H1 (cell line): ENCODE measurements around the gene SHROOM4. TPM values are rescaled to one million over a fixed set of nuclear protein-coding genes. Genes with fewer than 3 reads are reported as not detected.

Experiments used
- CTCF ChIA-PET: fragments of 300-600 bp; sonication (Branson Sonifier 250); formaldehyde crosslinking; loops from one replicate; lab custom pipeline; 2021; ENCODE audit not compliant: partially characterized antibody; lab: Charles Lee
- POLR2A ChIA-PET: fragments of 300-600 bp; sonication (Branson Sonifier 250); formaldehyde crosslinking; loops from one replicate; lab custom pipeline; 2021; ENCODE audit warnings: inconsistent platforms; ENCODE audit not compliant: partially characterized antibody; lab: Charles Lee
- DNase-seq, 2 experiments: peaks; one replicate each; pipeline versions ENCODE4 v3.0.0 to v3.0.0-alpha.2; 2010 to 2022; ENCODE audit warnings: low spot score in 2 of 2, low read depth in 1 of 2, mixed read lengths in 1 of 2
- FAIRE-seq: peaks from 2 replicates; lab custom pipeline; 2011; peaks lifted over from hg19 to GRCh38; lab: Jason Lieb, UNC
- H2AFZ ChIP-seq: 2 replicates; pipeline ENCODE4 v1.8.1; 2012; ENCODE audit warnings: low read length, inconsistent platforms
- H2AK5ac ChIP-seq: 2 replicates; pipeline ENCODE4 v1.6.1; 2013; ENCODE audit warnings: low read depth, low read length
- H2BK120ac ChIP-seq: replicated peaks from 2 replicates; pipeline ENCODE3; 2013; ENCODE audit warnings: low read depth, low read length, inconsistent platforms
- H2BK12ac ChIP-seq: 2 replicates; pipeline ENCODE4 v1.6.1; 2013; ENCODE audit warnings: low read depth, low read length
- H2BK15ac ChIP-seq: 2 replicates; pipeline ENCODE4 v1.6.1; 2013; ENCODE audit warnings: low read length
- H2BK20ac ChIP-seq: 2 replicates; pipeline ENCODE4 v1.6.1; 2013; ENCODE audit warnings: low read length
- H2BK5ac ChIP-seq: 2 replicates; pipeline ENCODE4 v1.6.1; 2013; ENCODE audit warnings: low read depth, low read length
- H3K14ac ChIP-seq: 2 replicates; pipeline ENCODE4 v1.6.1; 2013; ENCODE audit warnings: inconsistent platforms; ENCODE audit not compliant: insufficient read length
- H3K18ac ChIP-seq: 2 replicates; pipeline ENCODE4 v1.6.1; 2013; ENCODE audit warnings: low read length; ENCODE audit errors: extremely low read depth
- H3K23ac ChIP-seq: 2 replicates; pipeline ENCODE4 v1.6.1; 2013; ENCODE audit warnings: inconsistent platforms; ENCODE audit not compliant: insufficient read length
- H3K23me2 ChIP-seq: 2 replicates; pipeline ENCODE4 v1.6.1; 2013; ENCODE audit warnings: low read depth, low read length
- H3K27ac ChIP-seq: 2 replicates; pipeline ENCODE4 v1.6.1; 2011; ENCODE audit warnings: low read depth, low read length, inconsistent platforms
- H3K27me3 ChIP-seq, 4 experiments: replicated peaks in 1 of 4; 1 replicate in 1 of 4; 2 replicates in 3 of 4; pipeline versions ENCODE4 v1.6.1 to v1.8.1; 2011 to 2013; ENCODE audit warnings: low read length in 3 of 4, mild to moderate bottlenecking in 3 of 4, inconsistent platforms in 2 of 4, mixed read lengths in 2 of 4, moderate library complexity in 1 of 4; ENCODE audit not compliant: control insufficient read depth in 3 of 4, insufficient read depth in 3 of 4; ENCODE audit errors: extremely low read depth in 1 of 4
- H3K36me3 ChIP-seq, 4 experiments: 2 replicates each; pipeline versions ENCODE4 v1.6.1 to v1.8.1; 2011 to 2013; ENCODE audit warnings: mild to moderate bottlenecking in 4 of 4, low read length in 3 of 4, moderate library complexity in 2 of 4, control low read depth in 1 of 4, inconsistent platforms in 1 of 4; ENCODE audit not compliant: insufficient read depth in 4 of 4, control insufficient read depth in 2 of 4
- H3K4ac ChIP-seq: replicated peaks from 2 replicates; pipeline ENCODE3; 2013; ENCODE audit warnings: low read length, low read depth, mixed read lengths, inconsistent platforms; ENCODE audit not compliant: insufficient read length
- H3K4me1 ChIP-seq, 4 experiments: replicated peaks in 1 of 4; 1 replicate in 1 of 4; 2 replicates in 3 of 4; pipeline versions ENCODE4 v1.6.1 to v1.8.1; 2011 to 2013; ENCODE audit warnings: low read length in 3 of 4, inconsistent platforms in 2 of 4, mixed read lengths in 1 of 4; ENCODE audit not compliant: insufficient read depth in 4 of 4, control insufficient read depth in 3 of 4
- H3K4me2 ChIP-seq, 2 experiments: 2 replicates each; pipeline versions ENCODE4 v1.6.1 to v1.8.1; 2011 to 2013; ENCODE audit warnings: low read depth in 2 of 2, low read length in 2 of 2, control low read depth in 1 of 2, inconsistent platforms in 1 of 2, mild to moderate bottlenecking in 1 of 2; ENCODE audit not compliant: insufficient read depth in 1 of 2
- H3K4me3 ChIP-seq, 4 experiments: fragments of 200-600, 300-600 bp in 1 of 4; sonication (generic), shearing (Covaris generic), sonication (Bioruptor Twin) in 1 of 4; 2 replicates each; pipeline versions ENCODE4 v1.5.1 to v1.8.1; 2011 to 2016; ENCODE audit warnings: low read length in 4 of 4, low read depth in 3 of 4, control low read depth in 2 of 4, inconsistent platforms in 2 of 4, mild to moderate bottlenecking in 2 of 4, mixed read lengths in 1 of 4, moderate library complexity in 1 of 4; ENCODE audit not compliant: insufficient read depth in 2 of 4; ENCODE audit errors: extremely low read depth in 1 of 4
- H3K56ac ChIP-seq: replicated peaks from 2 replicates; pipeline ENCODE3; 2013; ENCODE audit warnings: low read depth, mild to moderate bottlenecking, mixed read lengths, low read length, inconsistent platforms; ENCODE audit not compliant: insufficient read length
- H3K79me1 ChIP-seq: 2 replicates; pipeline ENCODE4 v1.6.1; 2013; ENCODE audit warnings: low read depth, low read length, control low read depth
- H3K79me2 ChIP-seq, 2 experiments: 2 replicates each; pipeline versions ENCODE4 v1.6.1 to v1.8.1; 2012 to 2013; ENCODE audit warnings: low read length in 2 of 2, mild to moderate bottlenecking in 2 of 2, inconsistent platforms in 1 of 2; ENCODE audit not compliant: insufficient read depth in 2 of 2, control insufficient read depth in 1 of 2
- H3K9ac ChIP-seq, 4 experiments: replicated peaks in 1 of 4; 1 replicate in 1 of 4; 2 replicates in 3 of 4; pipeline versions ENCODE4 v1.6.1 to v1.8.1; 2011 to 2013; ENCODE audit warnings: low read depth in 3 of 4, low read length in 3 of 4, control low read depth in 2 of 4, mild to moderate bottlenecking in 2 of 4, moderate library complexity in 2 of 4, inconsistent platforms in 1 of 4; ENCODE audit errors: extremely low read depth in 1 of 4
- H3K9me3 ChIP-seq, 2 experiments: 2 replicates each; pipeline versions ENCODE4 v1.6.1 to v1.8.1; 2012 to 2013; ENCODE audit warnings: mild to moderate bottlenecking in 2 of 2, moderate library complexity in 2 of 2, control low read depth in 1 of 2, inconsistent platforms in 1 of 2, low read depth in 1 of 2, low read length in 1 of 2, mixed read lengths in 1 of 2; ENCODE audit not compliant: insufficient read depth in 2 of 2
- H4K20me1 ChIP-seq, 2 experiments: replicated peaks in 1 of 2; 2 replicates each; pipeline versions ENCODE3 to v1.8.1; 2011 to 2013; ENCODE audit warnings: inconsistent platforms in 2 of 2, low read length in 2 of 2, mild to moderate bottlenecking in 1 of 2; ENCODE audit not compliant: insufficient read depth in 2 of 2, control insufficient read depth in 1 of 2
- H4K5ac ChIP-seq: 2 replicates; pipeline ENCODE4 v1.6.1; 2013; ENCODE audit warnings: low read length, low read depth, mixed read lengths, inconsistent platforms; ENCODE audit not compliant: insufficient read length
- H4K8ac ChIP-seq: 2 replicates; pipeline ENCODE4 v1.8.0; 2013; ENCODE audit warnings: mild to moderate bottlenecking, moderate library complexity, low read length, inconsistent platforms; ENCODE audit not compliant: insufficient read depth; ENCODE audit errors: extremely low read depth
- H4K91ac ChIP-seq: replicated peaks from 2 replicates; pipeline ENCODE3; 2013; ENCODE audit warnings: low read length, mixed read lengths, inconsistent platforms; ENCODE audit not compliant: insufficient read length
- BCL11A ChIP-seq, 2 experiments: IDR thresholded peaks; one replicate each; pipeline ENCODE4 v1.6.1; 2011; ENCODE audit warnings: low read depth in 2 of 2, low read length in 2 of 2, mild to moderate bottlenecking in 2 of 2
- BRCA1 ChIP-seq: IDR thresholded peaks from 2 replicates; pipeline ENCODE4 v1.6.1; 2012; ENCODE audit warnings: low read depth, low read length, improper control_type of control experiment
- JUND ChIP-seq: IDR thresholded peaks from 2 replicates; pipeline ENCODE4 v1.6.1; 2011; ENCODE audit warnings: mild to moderate bottlenecking, improper control_type of control experiment, low read length
- POU5F1 ChIP-seq: IDR thresholded peaks from 2 replicates; pipeline ENCODE4 v1.6.1; 2011; ENCODE audit warnings: low read depth, mild to moderate bottlenecking, low read length, moderate library complexity
- SAP30 ChIP-seq: fragments of 300-600 bp; sonication (generic); IDR thresholded peaks from 2 replicates; pipeline ENCODE4 v1.7.1; 2012; ENCODE audit warnings: low read length, moderate library complexity, mild to moderate bottlenecking, inconsistent platforms; ENCODE audit not compliant: insufficient read depth, insufficient replicate concordance
- SIX5 ChIP-seq: IDR thresholded peaks from 2 replicates; pipeline ENCODE4 v1.6.1; 2011; ENCODE audit warnings: mild to moderate bottlenecking, low read depth, low read length
- SRF ChIP-seq: IDR thresholded peaks from 2 replicates; pipeline ENCODE4 v1.6.1; 2011; ENCODE audit warnings: mild to moderate bottlenecking, low read depth, low read length, moderate library complexity
- TAF1 ChIP-seq: IDR thresholded peaks from 2 replicates; pipeline ENCODE4 v1.6.1; 2011; ENCODE audit warnings: mild to moderate bottlenecking, low read depth, low read length
- TAF7 ChIP-seq: optimal IDR thresholded peaks from 2 replicates; pipeline ENCODE3; 2011; ENCODE audit warnings: low read depth, mild to moderate bottlenecking, inconsistent platforms, low read length, moderate library complexity, borderline replicate concordance
- WGBS, 2 experiments: shearing (Covaris generic) in 1 of 2; methylation state at CpG; one replicate each; pipeline versions ENCODE4 v1.1.6 to v1.1.7; 2013 to 2015; ENCODE audit warnings: low lambda C conversion rate in 2 of 2, mixed read lengths in 2 of 2, inconsistent platforms in 1 of 2, low coverage in 1 of 2, missing lambda C conversion rate in 1 of 2; ENCODE audit not compliant: insufficient replicate concordance in 2 of 2, insufficient coverage in 1 of 2, insufficient read length in 1 of 2; ENCODE audit errors: extremely low coverage in 1 of 2, missing lambda C conversion rate in 1 of 2; 5-methylcytosine and 5-hydroxymethylcytosine counted together
- polyA plus RNA-seq, 7 experiments: library from polyadenylated mRNA; depleted of rRNA in 3 of 7; stranded (reverse) in 5 of 7; unstranded in 2 of 7; fragments of >200 nt in 5 of 7; fragments of 200-250 nt in 2 of 7; gene quantifications; 1 replicate in 5 of 7; 2 replicates in 1 of 7; 4 replicates in 1 of 7; pipeline versions ENCODE4 v1.2.1 to v1.2.3, GENCODE V29; 2011 to 2013; ENCODE audit warnings: missing spikeins in 2 of 7, mixed read lengths in 2 of 7
- total RNA-seq: library from RNA; stranded (reverse); fragmentation: NEBNext Ultra II Directional; extraction: Animal tissue kit (Norgen Biotek cat#: 25700); gene quantifications from 2 replicates; pipeline ENCODE4 v1.2.1, GENCODE V29; 2021

SHROOM4 gene
- total and polyA plus RNA-seq, 2 of the 8 experiments (the other 6 are each of a cell fraction or from before 2014, with no cell fraction given): 1.6 to 5.6 TPM

- no peaks in the 10 kb centered on the region for H3K23me2 ChIP-seq
- no peak overlapping the region for H4K91ac ChIP-seq
- H2AK5ac ChIP-seq: no peak overlapping the region
- no peak for DNase-seq
- no peaks in the 10 kb centered on the region for H3K27me3 ChIP-seq
- H3K23ac ChIP-seq: no peak overlapping the region
- FAIRE-seq: no peak
- H3K4ac ChIP-seq: no peak overlapping the region
- no peak overlapping the region for H4K8ac ChIP-seq
- H4K20me1 ChIP-seq: no peaks in the 10 kb centered on the region
- no peak overlapping the region for H3K56ac ChIP-seq
- no peak overlapping the region for H2BK5ac ChIP-seq
- WGBS, 2 experiments: 94% methylated on average over 2 of the region's 4 CpGs; no CpG with 5 or more reads in 1 of the 2 experiments
- H2BK12ac ChIP-seq: no peak overlapping the region
- TF ChIP-seq SAP30: no peak
- TF ChIP-seq TAF1: no peak
- no peak for TF ChIP-seq SIX5
- TF ChIP-seq POU5F1: no peak
- no peak for TF ChIP-seq JUND
- no peak for TF ChIP-seq SRF
- TF ChIP-seq BCL11A (IDR thresholded peaks at IDR 0.05; ENCODE audit: low read depth in 2 of 2, low read length in 2 of 2): no peak
- TF ChIP-seq TAF7: no peak
- no peak for TF ChIP-seq BRCA1
- H3K18ac ChIP-seq: no peak overlapping the region
- CTCF ChIA-PET: interaction anchor here (1.9 kb wide), 1 partner anchor 52 kb away, joined by 7 read pairs; no protein-coding TSS in a partner anchor
- H3K4me2 ChIP-seq: no peak overlapping the region
- no peaks in the 10 kb centered on the region for H3K79me2 ChIP-seq
- H3K9ac ChIP-seq: no peak overlapping the region
- H3K4me1 ChIP-seq: peaks cover 0 to 2% (median 0%) of the 10 kb centered on the region in 4 experiments; a peak in 1 of 7 replicates
- no peaks in the 10 kb centered on the region for H3K36me3 ChIP-seq
- H3K79me1 ChIP-seq: no peaks in the 10 kb centered on the region
- no peak overlapping the region for H2BK15ac ChIP-seq
- no peak overlapping the region for H2BK20ac ChIP-seq
- H3K4me3 ChIP-seq: no peak overlapping the region
- no peak overlapping the region for H3K14ac ChIP-seq
- H3K9me3 ChIP-seq: no peaks in the 10 kb centered on the region
- no peak overlapping the region for H4K5ac ChIP-seq
- H2BK120ac ChIP-seq: no peak overlapping the region
- no peak overlapping the region for H3K27ac ChIP-seq
- POLR2A ChIA-PET: no interaction called here
- H2AFZ ChIP-seq: no peak overlapping the region
These were observed 15.2 kb downstream of the SHROOM4 start for GRCh38 chrX:50798783-50799182.
